Left renal cortex interstitium (tissue), 4 donors: ENCODE measurements around the gene RPS15. TPM values are rescaled to one million over a fixed set of nuclear protein-coding genes. Genes with fewer than 3 reads are reported as not detected.

Experiments
- DNase-seq, 4 donors: peaks; one replicate each; pipeline ENCODE4 v3.0.0-alpha.2; 2013; ENCODE audit warnings: low read depth in 4 of 4, low spot score in 2 of 4, missing footprints in 1 of 4
- polyA plus RNA-seq, 4 donors: library from polyadenylated mRNA; unstranded; fragments of 120-200 nt; gene quantifications; one replicate each; pipeline ENCODE4 v1.2.1, GENCODE V29; 2013; ENCODE audit not compliant: insufficient read length in 4 of 4

Gene RPS15
- polyA plus RNA-seq, 4 donors, result 623 to 1,048 (median 767) TPM

DNA sequence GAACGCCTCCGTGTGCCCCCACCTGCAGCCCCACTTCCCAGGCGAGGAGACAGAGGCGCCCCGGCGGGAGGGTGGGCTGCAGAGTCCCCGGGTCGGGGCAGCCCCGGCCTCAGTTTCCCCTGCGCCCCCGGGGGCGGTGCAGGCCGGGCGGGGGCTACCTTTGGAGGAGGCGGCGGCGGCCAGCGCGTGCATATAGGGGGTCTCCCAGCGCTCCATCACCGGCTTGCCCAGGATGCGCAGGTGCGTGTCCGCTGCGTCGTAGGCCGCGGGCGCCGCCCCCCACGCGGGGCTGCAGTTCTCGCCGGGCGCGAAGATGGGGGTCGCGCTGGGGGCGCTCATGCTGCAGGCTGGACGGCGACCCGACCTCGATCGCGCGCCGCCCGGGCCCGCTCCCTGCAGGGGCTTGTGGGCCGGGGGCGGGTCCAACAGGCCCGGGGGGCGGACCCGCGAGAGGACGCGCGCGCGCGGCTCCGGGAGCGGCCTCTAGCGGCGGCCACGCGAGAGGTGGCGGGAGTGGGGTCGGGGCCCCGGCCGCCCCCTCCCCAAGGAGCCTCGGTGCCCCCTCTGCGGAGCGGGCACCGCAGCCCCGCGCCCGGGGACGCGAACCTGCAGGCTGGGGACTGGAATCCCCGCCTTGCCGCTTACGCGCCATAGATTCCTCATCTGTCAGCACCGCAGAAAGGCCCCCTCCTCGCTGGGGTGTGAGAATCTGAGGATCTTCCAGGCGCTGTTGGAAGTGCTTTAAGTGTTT, 36.9 kb upstream of the RPS15 start, which contains the start of gene GAMT:
Gene GAMT, minus strand, starts transcription at position 405 of the 751 bp plus-strand sequence. Its CDS starts 66 bp downstream, at position 339.
- DNase-seq, result no peak

DNA sequence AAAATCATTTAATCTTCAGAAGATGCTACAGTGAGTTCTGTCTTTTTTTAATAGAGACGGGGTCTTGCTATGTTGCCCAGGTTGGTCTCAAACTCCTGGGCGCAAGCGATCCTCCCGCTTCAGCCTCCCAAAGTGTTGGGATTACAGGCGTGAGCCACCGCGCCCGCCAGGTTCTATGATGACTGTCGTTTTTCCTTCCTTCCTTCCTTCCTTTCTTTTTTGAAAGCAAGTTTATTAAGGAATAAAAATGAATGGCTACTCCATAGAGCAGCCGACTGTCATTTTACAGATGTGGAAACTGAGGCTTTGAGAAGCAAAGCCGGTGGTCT, 36.3 kb upstream of the RPS15 start:
- DNase-seq, result no peak

DNA sequence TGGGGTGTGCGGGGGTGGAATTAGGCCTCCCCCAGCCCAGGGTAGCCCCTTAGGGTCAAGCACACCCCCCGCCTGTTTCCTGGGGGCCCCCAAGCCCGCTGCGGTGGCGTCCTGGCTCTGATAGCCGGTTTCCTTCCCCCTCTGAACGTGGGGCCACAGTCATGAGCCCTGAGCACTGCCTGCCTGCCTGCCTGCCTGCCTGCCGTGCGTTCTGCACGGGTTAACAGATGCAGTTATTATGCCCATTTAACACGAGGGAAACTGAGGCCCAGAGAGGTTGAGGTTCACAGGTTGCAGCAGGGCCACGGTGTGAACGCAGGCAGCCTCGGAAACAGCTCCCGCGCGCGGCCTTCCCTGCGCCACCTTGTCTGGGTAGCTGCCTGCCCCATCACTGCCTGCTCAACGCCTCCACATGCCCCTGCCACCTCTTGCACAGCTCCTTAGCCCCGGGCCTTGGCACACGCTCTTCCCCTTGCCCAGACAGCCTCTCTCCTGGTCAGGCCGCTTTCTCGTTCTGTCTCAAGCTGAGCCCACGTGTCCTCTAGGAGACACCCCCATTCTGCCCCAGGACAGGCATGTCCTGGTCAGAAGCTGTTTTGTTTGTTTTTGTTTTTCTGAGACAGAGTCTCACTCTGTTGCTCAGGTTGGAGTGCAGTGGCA, 35.7 kb upstream of the RPS15 start:
- DNase-seq, result no peak

DNA sequence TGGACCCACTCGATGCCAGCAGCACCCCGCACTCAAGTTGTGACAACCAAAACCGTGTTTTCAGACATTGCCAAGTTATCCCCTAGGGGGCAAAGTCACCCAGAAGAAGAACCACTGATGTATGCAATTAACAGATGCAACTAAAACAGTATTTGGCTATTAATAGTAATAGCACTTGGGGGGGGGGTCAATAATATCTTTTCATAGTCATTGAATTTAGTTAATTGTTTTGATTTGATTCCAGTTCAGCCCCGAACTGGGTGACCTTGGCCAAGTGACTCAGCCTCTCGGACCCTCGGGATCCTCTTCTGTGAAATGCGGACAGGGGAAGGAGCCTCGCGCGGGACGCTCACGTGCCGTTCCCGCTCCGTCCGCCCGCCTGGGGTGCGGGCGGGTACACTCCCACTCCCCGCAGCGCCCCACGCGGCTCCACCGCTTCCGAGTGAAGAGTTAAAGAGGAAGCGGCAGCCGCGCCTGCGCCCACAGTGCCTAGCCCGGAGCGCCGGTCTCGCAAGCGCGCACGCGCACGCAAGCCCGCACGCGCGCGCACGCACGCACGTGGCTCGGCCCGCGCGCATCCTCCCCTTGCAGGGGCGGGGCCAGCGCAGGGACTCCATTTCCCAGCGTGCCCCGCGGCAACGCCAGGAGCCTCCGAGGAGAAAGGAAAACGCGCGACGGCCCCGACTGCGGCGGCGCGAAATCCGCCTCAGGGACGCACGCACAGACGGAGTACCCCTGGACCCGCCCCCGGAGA, 31.2 kb upstream of the RPS15 start:
- DNase-seq, result peak; percentile 83 to 98 (median 96)

DNA sequence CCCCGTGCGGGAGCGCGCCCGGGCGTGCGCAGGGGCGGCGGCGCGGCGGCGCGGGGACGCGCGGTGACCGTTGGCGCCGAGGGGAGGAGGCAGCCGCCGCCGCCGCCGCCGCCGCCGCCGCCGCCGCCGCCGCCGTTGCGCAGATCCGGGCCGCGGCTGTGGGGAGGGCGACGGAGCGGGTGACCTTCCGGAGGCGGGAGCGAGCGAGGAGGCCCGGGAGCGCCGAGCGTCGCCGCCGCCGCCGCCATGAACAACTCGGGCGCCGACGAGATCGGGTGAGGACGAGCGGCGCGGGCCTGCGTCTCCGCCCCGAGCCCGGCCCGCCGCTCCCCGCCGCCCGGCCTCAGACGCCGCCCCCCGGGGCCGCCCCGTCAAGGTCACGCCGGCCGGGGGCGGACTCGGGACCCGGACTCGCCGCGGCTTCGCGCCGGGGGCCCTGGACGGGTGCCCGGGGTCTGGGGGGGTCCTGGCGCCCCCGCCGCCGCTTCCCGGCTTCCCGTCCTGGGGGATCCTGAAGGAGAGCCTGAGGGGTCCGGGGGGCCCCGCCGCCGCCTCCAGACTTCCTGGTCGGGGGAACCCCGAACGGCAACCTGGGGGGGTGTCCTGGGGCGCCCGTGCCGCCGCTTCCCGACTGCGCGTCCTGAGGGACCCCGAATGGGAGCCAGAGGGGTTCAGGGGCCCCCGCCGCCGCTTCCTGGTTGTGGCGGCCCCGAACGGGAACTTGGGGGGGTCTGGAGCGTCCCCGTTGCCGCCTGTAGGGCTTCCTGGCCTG, 30.5 kb upstream of the RPS15 start, which contains the start of gene DAZAP1:
Gene DAZAP1, plus strand, starts transcription at position 59 of the 772 bp plus-strand sequence. Its CDS starts 188 bp downstream, at position 247.
- no peak for DNase-seq

DNA sequence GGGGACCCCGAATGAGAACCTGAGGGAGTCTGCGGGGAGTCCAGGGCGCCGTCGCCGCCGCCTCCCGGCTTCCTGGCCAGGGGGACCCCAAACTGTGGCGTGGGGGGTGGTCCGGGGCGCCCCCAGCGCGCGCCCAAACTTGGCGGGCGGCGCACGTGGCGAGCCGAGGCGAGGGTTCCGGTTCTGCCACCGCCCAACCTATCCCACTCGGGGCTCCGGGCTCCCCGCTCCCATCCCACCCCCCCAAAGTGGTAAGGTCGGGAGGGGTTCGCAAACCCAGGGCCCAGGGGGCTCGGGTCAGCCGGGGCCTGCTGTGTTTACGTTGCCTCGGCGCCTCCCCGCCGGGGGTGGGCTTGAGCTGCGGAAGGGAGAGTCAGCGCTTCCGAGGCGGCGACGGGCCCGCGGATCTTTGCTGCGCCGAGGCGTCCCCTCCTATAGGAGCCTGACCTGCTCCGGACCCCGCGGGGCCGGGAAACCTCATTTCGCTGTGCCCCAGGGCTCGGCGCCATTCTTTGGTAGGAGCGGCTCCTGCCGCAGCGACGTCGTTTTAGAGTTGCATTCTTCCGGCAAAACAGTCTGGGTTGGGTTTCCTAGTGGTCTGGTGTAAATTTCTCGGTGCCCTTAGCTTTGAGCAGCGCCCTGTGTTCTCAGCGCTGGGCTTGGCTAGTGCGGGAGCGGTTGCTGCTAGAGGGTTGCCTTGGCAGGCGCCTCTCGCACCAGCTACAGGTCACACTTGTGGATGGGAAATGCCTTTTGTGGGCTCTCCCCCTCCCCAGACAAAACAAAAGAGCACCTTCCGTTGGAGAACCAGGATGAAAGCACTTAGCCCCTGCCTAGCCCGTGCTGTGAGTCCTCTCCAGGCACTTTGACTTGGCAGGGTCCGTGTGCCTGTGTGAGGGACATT, 29.6 kb upstream of the RPS15 start:
- DNase-seq, result no peak

DNA sequence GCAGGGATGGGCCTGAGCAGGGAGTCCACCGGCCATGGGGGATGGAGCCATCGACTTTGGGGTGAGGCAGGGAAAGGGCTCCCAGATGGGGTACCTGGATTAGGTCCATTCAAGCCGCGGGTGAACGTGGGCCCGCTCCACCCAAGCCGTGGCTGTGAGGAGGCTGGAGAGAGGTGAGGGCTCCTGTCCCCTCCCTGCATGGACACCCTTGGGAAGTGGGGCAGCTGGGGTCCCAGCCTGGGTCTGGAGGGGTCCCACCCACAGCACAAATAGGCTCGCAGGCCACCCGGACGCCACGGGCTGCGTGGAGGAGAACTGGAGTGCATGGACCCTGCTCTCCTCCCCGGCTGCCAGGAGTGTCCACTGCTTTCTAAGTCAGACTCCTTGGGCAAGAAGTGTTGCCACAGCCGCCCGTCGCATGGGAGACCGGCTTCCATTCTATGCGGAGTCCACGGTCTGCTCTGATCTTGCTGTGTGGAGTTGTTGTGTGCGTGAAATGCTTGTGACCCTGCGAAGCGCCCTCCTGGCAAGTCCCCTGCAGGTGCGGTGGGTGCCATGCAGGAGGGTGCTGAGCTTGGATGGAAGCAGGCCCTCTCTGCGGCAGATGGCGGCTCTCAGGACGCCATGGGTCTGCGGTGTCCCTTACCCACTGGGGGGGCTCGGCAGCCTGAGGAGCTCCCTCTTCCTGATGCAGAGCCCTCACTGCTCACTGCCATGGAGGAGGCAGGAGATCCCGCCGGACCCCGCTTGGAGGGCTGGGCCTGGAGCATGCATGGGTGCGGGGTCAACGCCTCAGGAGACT, 28.8 kb upstream of the RPS15 start:
- no peak for DNase-seq

DNA sequence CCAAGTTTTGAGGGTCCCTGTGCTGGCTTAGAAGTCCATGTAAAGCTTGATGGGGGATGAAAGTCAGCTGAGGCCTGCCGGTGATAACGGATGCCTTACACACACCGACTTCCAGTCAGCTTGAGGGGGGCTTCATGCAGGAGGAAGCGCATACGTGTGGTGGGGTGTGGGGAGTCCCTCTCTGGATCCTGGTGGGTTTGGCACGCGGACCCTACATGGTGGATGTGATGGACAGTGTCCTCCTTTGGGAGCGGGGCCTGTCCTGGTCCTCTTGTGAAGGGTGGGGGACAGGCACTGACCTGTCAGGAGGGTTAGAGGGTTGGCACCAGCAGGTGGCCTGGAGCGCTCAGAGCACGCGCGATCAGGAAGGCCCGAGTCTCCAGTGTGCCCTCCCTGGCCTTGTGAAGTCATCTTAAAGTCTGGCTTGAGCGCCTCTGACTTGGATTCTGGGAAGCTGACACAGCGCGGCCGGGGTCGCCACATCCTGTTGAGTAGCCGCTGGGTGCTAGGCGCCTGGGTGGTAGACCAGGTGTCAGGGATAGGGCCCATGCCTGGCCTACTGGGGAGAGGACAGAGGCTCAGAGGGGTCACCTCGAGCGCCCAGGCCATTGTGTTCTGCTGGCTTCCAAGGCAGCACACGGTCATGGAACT, 27.9 kb upstream of the RPS15 start:
- no peak for DNase-seq

DNA sequence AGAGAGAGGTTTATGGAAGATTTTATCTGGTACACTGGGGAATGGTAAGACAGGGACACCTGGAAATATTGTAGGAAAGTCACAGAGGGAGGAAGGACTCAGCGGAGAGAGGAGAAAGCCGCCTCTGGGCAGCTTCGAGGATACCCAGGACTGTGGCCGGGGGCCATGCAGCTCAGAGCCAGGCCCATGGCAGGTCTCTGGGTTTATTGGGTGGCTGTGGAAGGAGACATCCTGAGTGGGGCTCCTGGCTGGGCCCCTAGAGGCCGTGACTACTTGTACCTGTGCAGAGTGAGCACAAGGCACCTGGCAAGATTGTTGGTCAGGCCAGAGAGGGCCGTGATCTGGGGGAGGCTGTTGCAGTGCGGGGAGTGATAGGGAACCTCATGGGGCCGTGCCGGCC, 27.4 kb upstream of the RPS15 start:
- no peak for DNase-seq

DNA sequence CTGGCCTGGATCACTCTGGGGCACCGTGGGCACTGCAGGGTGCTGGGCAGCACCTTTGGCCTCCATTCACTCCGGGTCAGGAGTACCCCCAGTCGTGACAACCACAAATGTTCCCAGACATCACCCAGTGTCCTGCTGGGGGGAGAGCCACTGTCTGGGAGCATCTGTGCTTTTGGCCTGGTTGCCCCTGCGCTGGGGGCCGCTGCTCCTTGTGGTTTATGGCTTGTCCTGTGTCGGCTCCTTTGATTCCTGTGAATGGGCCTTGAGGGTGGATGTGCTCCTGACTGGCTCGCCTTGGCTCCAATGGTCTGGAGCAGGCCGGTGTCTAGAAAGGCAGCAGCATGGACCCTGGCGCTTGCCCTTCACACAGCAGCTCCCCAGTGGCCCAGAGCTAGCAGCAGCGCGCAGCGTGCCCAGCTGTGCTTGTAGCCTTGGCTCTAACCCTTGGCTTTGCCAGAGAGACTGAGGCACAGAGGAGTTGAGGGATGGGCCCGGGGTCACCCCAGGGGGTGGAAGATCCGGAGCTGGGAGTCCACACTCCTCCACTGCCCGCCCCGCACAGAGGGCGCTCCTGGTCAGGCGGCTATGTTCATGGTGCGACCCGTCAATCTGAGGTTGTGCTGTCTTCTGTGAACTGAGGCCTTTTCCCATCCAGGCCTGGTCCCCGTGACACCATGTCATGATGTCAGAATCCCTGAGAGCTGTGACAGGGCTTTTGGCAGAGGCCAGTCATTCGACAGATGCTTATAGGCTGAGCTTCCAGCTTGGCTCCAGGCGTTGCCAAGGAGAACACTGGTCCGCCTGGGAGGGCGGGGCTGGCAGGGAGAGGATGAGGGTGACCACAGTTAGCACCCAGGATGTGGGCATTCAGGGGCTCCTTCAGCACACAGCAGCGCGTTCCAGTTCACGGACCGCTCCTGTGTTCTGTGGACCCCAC, 26.7 kb upstream of the RPS15 start:
- DNase-seq, result no peak

DNA sequence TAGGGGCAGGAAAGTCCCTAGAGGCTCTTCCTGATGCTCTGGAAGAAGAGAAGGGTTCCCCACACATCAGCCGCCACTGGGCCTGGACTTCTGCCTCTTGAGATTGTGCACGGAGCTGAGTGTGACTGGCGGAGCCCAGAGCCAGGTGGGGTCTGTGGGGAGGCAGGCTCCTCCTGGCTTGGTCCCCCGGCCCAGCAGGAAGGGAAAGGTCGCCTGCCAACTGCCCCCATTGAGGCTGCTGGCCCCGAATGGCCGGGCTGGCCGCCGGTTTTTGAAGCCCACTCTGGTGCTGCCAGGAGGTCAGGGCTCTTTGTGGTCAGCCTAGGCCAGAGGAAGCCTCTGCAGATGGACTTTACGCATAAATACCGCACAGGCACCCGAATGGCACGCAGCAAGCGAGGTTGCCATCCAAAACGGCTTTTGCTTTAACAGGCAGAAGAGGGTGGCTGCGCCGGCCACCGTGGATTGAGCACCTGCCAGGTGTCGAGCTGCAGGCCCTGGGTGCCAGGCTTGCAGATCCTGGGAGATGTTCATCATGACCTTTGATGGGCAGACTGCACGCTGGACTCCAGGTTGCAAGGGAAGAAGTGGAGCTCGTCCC, 25.8 kb upstream of the RPS15 start:
- no peak for DNase-seq

DNA sequence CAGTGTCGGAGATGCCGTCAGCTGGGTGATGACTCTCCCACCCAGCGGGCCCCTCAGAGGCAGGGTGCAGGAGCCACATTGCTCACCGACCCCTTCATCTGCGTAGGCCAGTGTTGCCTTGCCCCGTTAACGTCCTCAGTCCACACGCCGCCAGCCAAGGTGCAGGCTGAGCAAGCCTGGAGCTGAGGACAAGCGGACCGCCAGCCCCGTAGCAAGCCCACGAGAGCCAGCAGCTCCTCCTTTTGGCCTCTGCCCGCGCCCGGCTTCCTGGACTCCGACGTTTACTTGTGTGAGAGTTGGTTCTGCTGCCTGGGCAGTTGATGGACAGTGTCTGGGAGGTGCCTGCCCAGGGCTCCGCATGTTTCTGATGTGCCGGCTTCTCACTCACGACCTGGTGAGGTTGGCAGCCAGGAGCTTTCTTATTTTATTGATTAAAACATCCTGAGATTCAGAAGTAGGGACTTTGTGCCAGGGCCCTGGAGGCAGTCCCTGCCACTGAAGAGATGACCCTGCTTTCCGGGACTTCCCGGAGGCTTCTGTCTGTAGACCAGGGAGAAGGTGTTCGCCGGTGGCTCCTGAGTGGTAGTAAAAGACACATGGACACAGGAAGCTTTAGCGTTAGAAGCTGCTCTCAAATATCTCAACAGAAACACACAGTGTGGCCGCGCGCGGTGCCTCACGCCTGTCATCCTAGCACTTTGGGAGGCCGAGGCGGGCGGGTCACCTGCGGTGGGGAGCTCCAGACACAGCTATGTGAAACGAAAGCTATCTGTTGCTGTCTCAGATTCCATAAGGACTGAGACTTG, 25.0 kb upstream of the RPS15 start:
- no peak for DNase-seq

DNA sequence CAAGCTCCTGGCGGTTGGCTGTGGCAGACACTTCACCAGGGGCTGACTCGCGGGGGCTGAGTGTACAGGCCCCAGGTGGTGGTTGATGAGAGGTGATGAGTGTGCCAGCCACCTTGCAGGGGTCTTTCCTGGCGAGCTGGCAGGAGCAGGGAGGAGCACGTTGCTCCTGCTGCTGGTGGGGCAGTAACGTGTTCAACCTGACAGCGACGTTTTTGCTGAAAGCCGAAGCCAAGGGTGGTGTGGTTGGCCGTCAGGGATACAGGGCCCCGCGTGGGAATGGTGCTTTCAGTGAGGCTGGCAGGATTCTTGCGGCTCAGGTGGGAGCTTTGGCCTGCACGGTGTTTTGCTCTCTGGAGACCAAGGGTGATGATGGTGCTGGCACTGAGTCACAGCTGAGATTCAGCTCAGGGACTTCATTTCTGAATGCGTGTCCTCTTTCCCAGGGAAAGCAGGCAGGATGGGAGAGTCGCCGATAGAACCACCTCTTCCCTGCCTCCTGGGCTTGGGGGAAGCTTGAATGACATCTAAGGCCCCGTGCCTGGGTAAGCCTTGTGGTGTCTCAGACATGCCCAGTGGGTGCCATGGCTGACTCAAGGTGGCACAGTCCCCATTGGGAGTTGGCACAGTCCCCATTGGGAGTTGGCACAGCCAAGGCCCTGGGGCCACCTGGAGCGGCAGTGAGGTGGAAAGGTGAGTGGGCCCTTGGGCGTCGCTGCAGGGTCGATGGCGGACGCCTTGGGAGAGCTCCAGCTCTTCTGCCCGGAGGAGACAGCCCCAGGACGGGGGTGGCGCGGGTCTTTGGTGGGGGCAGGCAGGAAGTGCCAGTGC, 22.0 kb upstream of the RPS15 start:
- DNase-seq, result no peak

DNA sequence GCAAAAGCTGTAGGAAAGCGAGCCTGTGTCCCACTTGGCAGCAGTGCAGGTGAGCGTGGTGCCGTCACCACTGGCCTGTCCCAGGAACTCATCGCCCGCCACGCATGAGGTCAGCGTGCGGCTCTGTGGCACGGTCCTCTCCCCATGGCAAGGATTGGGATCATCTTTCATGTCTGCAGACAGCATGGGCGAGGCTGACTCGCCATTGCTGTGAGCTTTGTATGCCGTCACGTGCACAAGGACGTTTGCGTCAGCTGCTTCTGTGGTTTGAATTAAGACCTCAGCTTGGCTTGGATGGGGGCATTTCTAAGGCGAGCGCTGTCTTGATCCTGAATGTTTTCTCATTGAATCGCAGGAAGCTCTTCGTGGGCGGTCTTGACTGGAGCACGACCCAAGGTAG, 21.1 kb upstream of the RPS15 start:
- no peak for DNase-seq
